Nephron (organoid): Measurements from ENCODE around the gene CSNK1D.

ENCODE experiments used
- H3K27ac Mint-ChIP-seq, 3 experiments: 2 replicates each; pipeline ENCODE4 v1.8.0; 2020; ENCODE audit warnings: mixed read lengths in 3 of 3, mild to moderate bottlenecking in 2 of 3, moderate library complexity in 1 of 3
- H3K27me3 Mint-ChIP-seq: 2 replicates; pipeline ENCODE4 v1.8.0; 2021; ENCODE audit warnings: low read depth, mild to moderate bottlenecking, moderate library complexity, mixed read lengths
- H3K36me3 Mint-ChIP-seq: 2 replicates; pipeline ENCODE4 v1.8.0; 2020; ENCODE audit warnings: low read depth, mixed read lengths
- H3K4me1 Mint-ChIP-seq: 2 replicates; pipeline ENCODE4 v1.8.0; 2020; ENCODE audit warnings: mixed read lengths
- H3K4me3 Mint-ChIP-seq, 3 experiments: 2 replicates each; pipeline ENCODE4 v1.8.0; 2020; ENCODE audit warnings: mild to moderate bottlenecking in 3 of 3, mixed read lengths in 3 of 3, moderate library complexity in 2 of 3
- H3K9me3 Mint-ChIP-seq: 2 replicates; pipeline ENCODE4 v1.8.0; 2020; ENCODE audit warnings: mixed read lengths
- CTCF ChIP-seq, 3 experiments: fragments of 200-600 bp; sonication (generic); IDR thresholded peaks; one replicate each; pipeline ENCODE4 v1.5.0; 2021; ENCODE audit warnings: antibody characterized with exemption in 3 of 3; ENCODE audit not compliant: unreplicated experiment in 3 of 3

The CSNK1D gene

GRCh38 chr17:82302991-82303943 is 29.8 kb upstream of the CSNK1D start:
- peaks cover 25% of the 10 kb centered on the region for H3K4me1 Mint-ChIP-seq
- H3K27me3 Mint-ChIP-seq: no peaks in the 10 kb centered on the region
- H3K9me3 Mint-ChIP-seq: no peaks in the 10 kb centered on the region
- peak overlapping the region in 1 of 3 experiments; percentile 6 for H3K4me3 Mint-ChIP-seq
- no peak for TF ChIP-seq CTCF (IDR thresholded peaks at IDR 0.05; ENCODE audit: unreplicated experiment in 3 of 3)
- no peaks in the 10 kb centered on the region for H3K36me3 Mint-ChIP-seq
- H3K27ac Mint-ChIP-seq: peak overlapping the region in 2 of 3 experiments; percentile 29 to 75

- no peaks in the 10 kb centered on the region for H3K9me3 Mint-ChIP-seq
- H3K4me3 Mint-ChIP-seq: no peak overlapping the region
- TF ChIP-seq CTCF (IDR thresholded peaks at IDR 0.05; ENCODE audit: unreplicated experiment in 3 of 3): no peak
- H3K27ac Mint-ChIP-seq: peak overlapping the region in 2 of 3 experiments; percentile 67 to 75
- H3K27me3 Mint-ChIP-seq: no peaks in the 10 kb centered on the region
- no peaks in the 10 kb centered on the region for H3K36me3 Mint-ChIP-seq
- H3K4me1 Mint-ChIP-seq: peaks cover 28% of the 10 kb centered on the region
Measured at GRCh38 chr17:82302568-82302963, 29.1 kb upstream of the CSNK1D start.

- Mint-ChIP-seq H3K9me3 (no peaks in the 10 kb centered on the region), H3K4me3 (no peak overlapping the region), H3K4me1 (peaks cover 33% of the 10 kb centered on the region), H3K27me3 (no peaks in the 10 kb centered on the region), H3K36me3 (no peaks in the 10 kb centered on the region), H3K27ac (peak overlapping the region in 1 of 3 experiments; percentile 67)
- TF ChIP-seq CTCF (IDR thresholded peaks at IDR 0.05; ENCODE audit: unreplicated experiment in 3 of 3): no peak
Measured at GRCh38 chr17:82301916-82302567, 28.5 kb upstream of the CSNK1D start.

GRCh38 chr17:82301300-82301915 is 27.9 kb upstream of the CSNK1D start:
- no peaks in the 10 kb centered on the region for H3K9me3 Mint-ChIP-seq
- no peak overlapping the region for H3K27ac Mint-ChIP-seq

GRCh38 chr17:82300707-82301270 is 27.3 kb upstream of the CSNK1D start:
- Mint-ChIP-seq H3K9me3 (no peaks in the 10 kb centered on the region), H3K27ac (no peak overlapping the region), H3K4me3 (no peak overlapping the region), H3K27me3 (peaks cover 6% of the 10 kb centered on the region), H3K4me1 (peaks cover 34% of the 10 kb centered on the region), H3K36me3 (no peaks in the 10 kb centered on the region)
- peak; percentile 60 to 71 (median 68) for TF ChIP-seq CTCF (IDR thresholded peaks at IDR 0.05; ENCODE audit: unreplicated experiment in 3 of 3)

More at GRCh38 chr17:82301300-82301915, 27.9 kb upstream of the CSNK1D start:
- TF ChIP-seq CTCF (IDR thresholded peaks at IDR 0.05; ENCODE audit: unreplicated experiment in 3 of 3): no peak
- Mint-ChIP-seq H3K36me3 (no peaks in the 10 kb centered on the region), H3K4me3 (no peak overlapping the region), H3K4me1 (peaks cover 34% of the 10 kb centered on the region), H3K27me3 (peaks cover 6% of the 10 kb centered on the region)
